ENCODE data around the gene ACAD8. TPM values are rescaled to one million over a fixed set of nuclear protein-coding genes. Genes with fewer than 3 reads are reported as not detected.

The ACAD8 gene
- total and polyA plus RNA-seq, 2 of the 8 experiments (the other 6 are each of a cell fraction or from before 2014, with no cell fraction given): 45.8 to 52.7 TPM

DNA sequence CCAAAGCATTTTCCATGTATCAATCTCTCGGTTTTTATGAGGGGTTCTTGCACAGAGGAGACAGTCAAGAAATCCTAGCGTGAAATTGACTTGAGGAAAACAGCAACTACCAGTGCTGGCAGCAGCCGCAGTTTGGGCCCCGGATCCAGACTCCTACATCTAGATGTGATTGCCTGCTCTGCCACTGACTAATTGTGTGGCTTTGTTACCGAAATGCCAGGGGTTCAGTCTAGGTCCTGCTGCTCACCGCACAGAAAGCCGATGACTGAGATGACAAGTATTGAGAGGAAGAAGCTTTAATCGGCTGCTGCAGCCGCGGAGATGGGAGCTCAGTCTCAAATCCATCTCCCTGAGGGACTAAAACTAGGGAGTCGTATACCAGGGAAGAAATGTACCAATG is 14.6 kb downstream of the ACAD8 start:
- Histone ChIP-seq H2AFZ (ENCODE audit: low read length) (no peak overlapping the region), H2BK120ac (replicated peaks; ENCODE audit: low read depth, low read length) (no peak overlapping the region), H3K23me2 (ENCODE audit: low read depth, low read length) (no peaks in the 10 kb centered on the region; the same call in 1 of the 2 replicates), H3K56ac (replicated peaks; ENCODE audit: insufficient read length, low read depth, low read length) (no peak overlapping the region), H3K4me1 (replicated peaks in 1 of 4; ENCODE audit: control insufficient read depth in 3 of 4, insufficient read depth in 4 of 4, low read length in 3 of 4) (peaks cover 17 to 36% (median 21%) of the 10 kb centered on the region in 4 experiments), H3K27ac (ENCODE audit: low read depth, low read length) (no peak overlapping the region), H3K27me3 (replicated peaks in 1 of 4; ENCODE audit: control insufficient read depth in 3 of 4, extremely low read depth in 1 of 4, insufficient read depth in 3 of 4, low read length in 3 of 4) (no peaks in the 10 kb centered on the region; a peak in 1 of 7 replicates), H2BK20ac (ENCODE audit: low read length) (no peak overlapping the region), H2BK5ac (ENCODE audit: low read depth, low read length) (no peak overlapping the region), H3K79me2 (ENCODE audit: control insufficient read depth in 1 of 2, insufficient read depth in 2 of 2, low read length in 2 of 2) (peaks cover 0 to 66% of the 10 kb centered on the region in 2 experiments; a peak in 3 of 4 replicates), H2BK15ac (ENCODE audit: low read length) (no peak overlapping the region), H4K5ac (ENCODE audit: insufficient read length, low read depth, low read length) (peak overlapping the region; percentile 9), H3K14ac (ENCODE audit: insufficient read length) (no peak overlapping the region), H3K36me3 (ENCODE audit: control insufficient read depth in 2 of 4, insufficient read depth in 4 of 4, low read length in 3 of 4) (peaks cover 0 to 11% (median 3%) of the 10 kb centered on the region in 4 experiments; a peak in 4 of 8 replicates), H3K4ac (replicated peaks; ENCODE audit: insufficient read length, low read depth, low read length) (no peak overlapping the region), H3K4me3 (ENCODE audit: extremely low read depth in 1 of 4, insufficient read depth in 2 of 4, low read depth in 3 of 4, low read length in 4 of 4) (no peak overlapping the region), H4K20me1 (replicated peaks in 1 of 2; ENCODE audit: control insufficient read depth in 1 of 2, insufficient read depth in 2 of 2, low read length in 2 of 2) (no peaks in the 10 kb centered on the region), H3K9me3 (ENCODE audit: insufficient read depth in 2 of 2, low read depth in 1 of 2, low read length in 1 of 2) (no peaks in the 10 kb centered on the region), H4K91ac (replicated peaks; ENCODE audit: insufficient read length, low read length) (no peak overlapping the region), H4K8ac (ENCODE audit: extremely low read depth, insufficient read depth, low read length) (no peak overlapping the region), H3K23ac (ENCODE audit: insufficient read length) (no peak overlapping the region), H3K9ac (replicated peaks in 1 of 4; ENCODE audit: extremely low read depth in 1 of 4, low read depth in 3 of 4, low read length in 3 of 4) (no peak overlapping the region), H3K79me1 (ENCODE audit: low read depth, low read length) (peaks cover 3% of the 10 kb centered on the region; the same call in 1 of the 2 replicates), H2BK12ac (ENCODE audit: low read depth, low read length) (peak overlapping the region; percentile 30; the same call in 1 of the 2 replicates), H2AK5ac (ENCODE audit: low read depth, low read length) (peak overlapping the region; percentile 66; the same call in 1 of the 2 replicates), H3K18ac (ENCODE audit: extremely low read depth, low read length) (0 out of 2 replicates have a peak overlapping the region, but pooled peaks have one; percentile 19), H3K4me2 (ENCODE audit: insufficient read depth in 1 of 2, low read depth in 2 of 2, low read length in 2 of 2) (no peak overlapping the region)
- TF ChIP-seq NRF1 (IDR thresholded peaks at IDR 0.05; ENCODE audit: low read depth, low read length) (no peak), TEAD4 (IDR thresholded peaks at IDR 0.05; ENCODE audit: low read depth, low read length) (no peak), TAF1 (IDR thresholded peaks at IDR 0.05; ENCODE audit: low read depth, low read length) (no peak), TCF12 (IDR thresholded peaks at IDR 0.05; ENCODE audit: low read depth, low read length) (no peak), SRF (IDR thresholded peaks at IDR 0.05; ENCODE audit: low read depth, low read length) (no peak), KDM4A (IDR thresholded peaks at IDR 0.05; ENCODE audit: low read depth, low read length, severe bottlenecking) (no peak), JUND (IDR thresholded peaks at IDR 0.05; ENCODE audit: low read length) (no peak), E2F6 (IDR thresholded peaks at IDR 0.05) (no peak), SP1 (IDR thresholded peaks at IDR 0.05; ENCODE audit: low read depth, low read length) (no peak)
- CTCF ChIA-PET (ENCODE audit: partially characterized antibody): interaction anchor here (1.0 to 2.3 kb wide), 3 partner anchors 12 to 66 kb away, joined by 3 to 5 read pairs (median 3); no protein-coding TSS in a partner anchor
- FAIRE-seq (no peak), DNase-seq (ENCODE audit: low read depth in 1 of 2, low spot score in 2 of 2) (no peak)
- POLR2A ChIA-PET (ENCODE audit: partially characterized antibody): interaction anchor here (1.1 to 9.2 kb wide), 3 partner anchors 8 to 21 kb away, joined by 3 to 76 read pairs (median 3); partner anchors contain the start of gene GLB1L3
- 91% methylated on average over 11 of the region's 11 CpGs; no CpG with 5 or more reads in 1 of the 2 experiments for WGBS, 2 experiments (ENCODE audit: extremely low coverage in 1 of 2, insufficient coverage in 1 of 2, insufficient read length in 1 of 2, insufficient replicate concordance in 2 of 2, low coverage in 1 of 2, low lambda C conversion rate in 2 of 2, missing lambda C conversion rate in 1 of 2)

All from H1 (cell line).